DND-41 (cell line): Measurements from ENCODE around the gene DAB1.

Experiments used
- ATAC-seq: fragments of 200-7000 bp; cut with Tn5 transposase; 3 replicates; pipeline ENCODE4 v1.9.1; 2021; ENCODE audit warnings: low read depth; ENCODE audit not compliant: insufficient read depth
- DNase-seq: peaks from one replicate; pipeline ENCODE4 v3.0.0-alpha.2; 2020
- H2AFZ ChIP-seq: 2 replicates; pipeline ENCODE4 v1.6.0; 2012; ENCODE audit warnings: low read depth, low read length
- H3K27ac ChIP-seq: 2 replicates; pipeline ENCODE4 v1.5.1; 2012; ENCODE audit warnings: low read length, inconsistent platforms
- H3K27me3 ChIP-seq: fragments of 200-600 bp; sonication (generic); 2 replicates; pipeline ENCODE4 v1.6.0; 2012; ENCODE audit warnings: low read length, mild to moderate bottlenecking, inconsistent platforms; ENCODE audit not compliant: insufficient read depth, poor library complexity
- H3K36me3 ChIP-seq: 2 replicates; pipeline ENCODE4 v1.5.1; 2012; ENCODE audit warnings: low read length, inconsistent platforms; ENCODE audit not compliant: insufficient read depth
- H3K4me1 ChIP-seq: 2 replicates; pipeline ENCODE4 v1.5.1; 2012; ENCODE audit warnings: mild to moderate bottlenecking, low read length; ENCODE audit not compliant: insufficient read depth
- H3K4me2 ChIP-seq: 2 replicates; pipeline ENCODE4 v1.6.0; 2012; ENCODE audit warnings: mild to moderate bottlenecking, moderate library complexity, low read length, inconsistent platforms; ENCODE audit not compliant: insufficient read depth
- H3K4me3 ChIP-seq, 2 experiments: fragments of 200-600 bp in 1 of 2; shearing (Covaris generic) in 1 of 2; 2 replicates each; pipeline ENCODE4 v1.5.1; 2012 to 2016; ENCODE audit warnings: inconsistent platforms in 2 of 2, low read length in 2 of 2, mild to moderate bottlenecking in 2 of 2, low read depth in 1 of 2, moderate library complexity in 1 of 2
- H3K79me2 ChIP-seq: 2 replicates; pipeline ENCODE4 v1.6.0; 2012; ENCODE audit warnings: low read length, inconsistent platforms; ENCODE audit not compliant: insufficient read depth
- H3K9ac ChIP-seq: 2 replicates; pipeline ENCODE4 v1.6.0; 2012; ENCODE audit warnings: low read depth, mild to moderate bottlenecking, inconsistent platforms, low read length, moderate library complexity
- H3K9me3 ChIP-seq: 2 replicates; pipeline ENCODE4 v1.5.1; 2012; ENCODE audit warnings: low read length, moderate library complexity, mild to moderate bottlenecking, inconsistent platforms; ENCODE audit not compliant: insufficient read depth, severe bottlenecking
- H4K20me1 ChIP-seq: 2 replicates; pipeline ENCODE4 v1.6.0; 2012; ENCODE audit warnings: low read length; ENCODE audit not compliant: insufficient read depth
- CTCF ChIP-seq: IDR thresholded peaks from 2 replicates; pipeline ENCODE4 v1.5.1; 2012; ENCODE audit warnings: borderline replicate concordance, low read length, moderate library complexity, mild to moderate bottlenecking; ENCODE audit not compliant: poor library complexity, severe bottlenecking; ENCODE audit errors: extremely low read depth
- EZH2 ChIP-seq: IDR thresholded peaks from 3 replicates; pipeline ENCODE4 v1.6.1; 2012; ENCODE audit warnings: borderline replicate concordance, low read depth, mild to moderate bottlenecking, moderate library complexity, low read length, inconsistent platforms; ENCODE audit not compliant: severe bottlenecking

The DAB1 gene

GRCh38 chr1:57400048-57400447, 23.8 kb downstream of the DAB1 start:
- H2AFZ ChIP-seq, result no peak overlapping the region
- H3K9me3 ChIP-seq, result no peaks in the 10 kb centered on the region
- DNase-seq (no peak), ATAC-seq (no peak)
- no peak overlapping the region for H3K9ac ChIP-seq
- H4K20me1 ChIP-seq, result no peaks in the 10 kb centered on the region
- TF ChIP-seq CTCF, result no peak
- TF ChIP-seq EZH2, result no peak
- H3K79me2 ChIP-seq, result no peaks in the 10 kb centered on the region
- H3K27ac ChIP-seq, result no peak overlapping the region
- no peaks in the 10 kb centered on the region for H3K36me3 ChIP-seq
- no peaks in the 10 kb centered on the region for H3K27me3 ChIP-seq
- no peak overlapping the region for H3K4me3 ChIP-seq
- no peak overlapping the region for H3K4me2 ChIP-seq
- no peaks in the 10 kb centered on the region for H3K4me1 ChIP-seq

GRCh38 chr1:57393058-57393584, 30.7 kb downstream of the DAB1 start:
- TF ChIP-seq EZH2 (no peak), CTCF (no peak)
- Histone ChIP-seq H3K27ac (no peak overlapping the region), H3K4me3 (no peak overlapping the region), H3K9me3 (no peaks in the 10 kb centered on the region), H3K79me2 (no peaks in the 10 kb centered on the region), H3K4me2 (no peak overlapping the region), H2AFZ (no peak overlapping the region), H3K27me3 (no peaks in the 10 kb centered on the region), H3K4me1 (no peaks in the 10 kb centered on the region), H3K36me3 (no peaks in the 10 kb centered on the region), H4K20me1 (no peaks in the 10 kb centered on the region), H3K9ac (no peak overlapping the region)
- DNase-seq (no peak), ATAC-seq (no peak)

DNA sequence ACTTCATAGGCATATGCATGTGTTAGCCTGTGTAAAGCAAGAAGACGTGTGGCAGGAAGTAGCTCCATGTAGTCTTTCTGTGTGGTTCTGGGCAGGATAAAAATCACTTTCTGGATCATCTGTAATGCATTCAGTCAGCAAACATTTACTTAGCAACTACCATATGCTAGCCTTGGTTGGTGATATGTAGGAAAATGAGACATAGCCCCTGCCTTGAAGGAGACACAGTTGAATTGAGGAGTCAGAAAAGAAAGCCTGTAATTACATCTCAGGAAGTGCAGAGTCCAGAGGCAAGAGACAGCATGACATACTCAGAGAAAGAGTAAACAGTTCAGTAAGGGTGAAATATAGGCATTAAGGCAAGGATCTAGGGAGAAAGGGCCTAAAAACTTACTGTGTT, 38.5 kb downstream of the DAB1 start:
- Histone ChIP-seq H3K9ac (no peak overlapping the region), H3K27me3 (no peaks in the 10 kb centered on the region), H3K4me2 (no peak overlapping the region), H3K4me1 (no peaks in the 10 kb centered on the region), H3K9me3 (no peaks in the 10 kb centered on the region), H3K27ac (no peak overlapping the region), H2AFZ (no peak overlapping the region), H3K79me2 (no peaks in the 10 kb centered on the region), H3K4me3 (no peak overlapping the region), H3K36me3 (no peaks in the 10 kb centered on the region), H4K20me1 (no peaks in the 10 kb centered on the region)
- no peak for TF ChIP-seq CTCF
- no peak for TF ChIP-seq EZH2
- ATAC-seq, result no peak
- DNase-seq, result no peak

DNA sequence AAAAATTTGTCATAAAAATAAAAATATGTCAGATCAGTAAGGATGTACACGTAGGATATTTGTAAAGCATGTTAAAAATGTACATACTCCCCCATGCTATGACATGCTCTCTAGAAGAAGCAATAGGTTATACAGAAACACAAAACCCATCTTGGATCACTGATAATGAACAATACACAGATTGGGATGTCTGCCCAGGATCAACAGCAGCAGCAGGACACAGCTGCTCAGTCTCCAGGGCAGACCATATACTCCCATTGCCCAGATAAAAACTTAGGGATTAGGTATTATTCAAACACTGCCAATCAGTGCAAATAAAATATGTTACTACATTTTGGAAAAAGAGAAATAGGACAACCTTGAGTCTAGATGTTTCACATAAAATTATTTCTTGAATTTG, 39.0 kb downstream of the DAB1 start:
- TF ChIP-seq CTCF, result no peak
- TF ChIP-seq EZH2, result no peak
- no peak overlapping the region for H2AFZ ChIP-seq
- H3K27ac ChIP-seq, result no peak overlapping the region
- no peaks in the 10 kb centered on the region for H3K27me3 ChIP-seq
- no peak overlapping the region for H3K4me2 ChIP-seq
- no peaks in the 10 kb centered on the region for H3K9me3 ChIP-seq
- H3K4me1 ChIP-seq, result no peaks in the 10 kb centered on the region
- H3K36me3 ChIP-seq, result no peaks in the 10 kb centered on the region
- no peak for DNase-seq
- no peaks in the 10 kb centered on the region for H3K79me2 ChIP-seq
- ATAC-seq, result no peak
- no peaks in the 10 kb centered on the region for H4K20me1 ChIP-seq
- H3K4me3 ChIP-seq, result no peak overlapping the region
- no peak overlapping the region for H3K9ac ChIP-seq
